K562 (cell line): ENCODE data around the gene MAML3. TPM values are rescaled to one million over a fixed set of nuclear protein-coding genes. Genes with fewer than 3 reads are reported as not detected.

Experiments used
- ATAC-seq: fragments of 200-7000 bp; cut with Tn5 transposase; 3 replicates; pipeline ENCODE4 v1.9.1; 2020; ENCODE audit warnings: moderate library complexity
- BruUV-seq: library from RNA; stranded (reverse); fragments of 400-500 nt; replicated peaks from 2 replicates; lab custom pipeline; 2021; lab: Mats Ljungman, UMichigan
- CTCF ChIA-PET: fragments of 300-600 bp; formaldehyde crosslinking; extraction: SDS; loops from one replicate; lab custom pipeline; 2021; ENCODE audit warnings: low intra/inter-chr PET ratio; lab: Yijun Ruan, JAX
- POLR2A ChIA-PET: fragments of 300-600, 350-650 bp; sonication (Branson Sonifier 250); formaldehyde crosslinking; extraction: SDS; loops from one replicate; lab custom pipeline; 2021; ENCODE audit warnings: antibody characterized with exemption, inconsistent platforms; lab: Yijun Ruan, JAX
- DNase-seq, 4 experiments: peaks; one replicate each; pipeline versions ENCODE4 v3.0.0 to v3.0.0-alpha.2; 2011 to 2018; ENCODE audit warnings: low spot score in 3 of 4, mixed read lengths in 3 of 4; ENCODE audit errors: extremely low read depth in 1 of 4
- FAIRE-seq: peaks from 2 replicates; lab custom pipeline; 2011; peaks lifted over from hg19 to GRCh38; lab: Jason Lieb, UNC
- H2AFZ ChIP-seq: 2 replicates; pipeline ENCODE4 v1.6.0; 2011; ENCODE audit warnings: low read depth, low read length, control low read depth, inconsistent platforms
- H3K27ac ChIP-seq: fragments of 200-600 bp; 3 replicates; pipeline ENCODE4 v1.8.0; 2011; ENCODE audit warnings: low read depth, mild to moderate bottlenecking, control low read depth, inconsistent platforms, low read length, moderate library complexity, mixed read lengths; ENCODE audit errors: extremely low read depth
- H3K27me3 ChIP-seq, 2 experiments: fragments of 300-600 bp in 1 of 2; 2 replicates in 1 of 2; 3 replicates in 1 of 2; pipeline versions ENCODE4 v1.6.0 to v1.8.0; 2011; ENCODE audit warnings: inconsistent platforms in 2 of 2, low read length in 2 of 2, mild to moderate bottlenecking in 1 of 2, mixed read lengths in 1 of 2, moderate library complexity in 1 of 2; ENCODE audit not compliant: control insufficient read depth in 2 of 2, insufficient read depth in 2 of 2
- H3K36me3 ChIP-seq: fragments of 300-600 bp; 3 replicates; pipeline ENCODE4 v1.8.0; 2011; ENCODE audit warnings: mild to moderate bottlenecking, low read length, inconsistent platforms; ENCODE audit not compliant: control insufficient read depth, insufficient read depth
- H3K4me1 ChIP-seq, 2 experiments: fragments of 200-600 bp in 1 of 2; replicated peaks in 1 of 2; 2 replicates in 1 of 2; 3 replicates in 1 of 2; pipeline versions ENCODE4 v1.5.1 to v1.8.0; 2011; ENCODE audit warnings: inconsistent platforms in 2 of 2, low read length in 2 of 2, mild to moderate bottlenecking in 1 of 2, mixed read lengths in 1 of 2, moderate library complexity in 1 of 2; ENCODE audit not compliant: control insufficient read depth in 2 of 2, insufficient read depth in 2 of 2
- H3K4me2 ChIP-seq: 2 replicates; pipeline ENCODE4 v1.6.1; 2011; ENCODE audit warnings: low read length, control low read depth, inconsistent platforms, mixed read lengths; ENCODE audit not compliant: insufficient read depth
- H3K4me3 ChIP-seq: fragments of 200-600 bp; sonication (generic), shearing (Covaris generic); 2 replicates; pipeline ENCODE4 v1.5.1; 2016; ENCODE audit warnings: control low read depth, inconsistent platforms
- H3K79me2 ChIP-seq: fragments of 200-600 bp; 3 replicates; pipeline ENCODE4 v1.8.0; 2011; ENCODE audit warnings: low read length, inconsistent platforms; ENCODE audit not compliant: control insufficient read depth, insufficient read depth
- H3K9ac ChIP-seq, 2 experiments: 2 replicates each; pipeline versions ENCODE4 v1.6.0 to v1.6.1; 2011; ENCODE audit warnings: low read depth in 2 of 2, low read length in 2 of 2, control low read depth in 1 of 2, inconsistent platforms in 1 of 2, mild to moderate bottlenecking in 1 of 2, mixed read lengths in 1 of 2; ENCODE audit not compliant: insufficient read depth in 1 of 2
- H3K9me1 ChIP-seq: one replicate; pipeline ENCODE4 v1.6.0; 2011; ENCODE audit warnings: inconsistent platforms, mild to moderate bottlenecking, low read length, moderate library complexity; ENCODE audit not compliant: control insufficient read depth, insufficient read depth
- H3K9me3 ChIP-seq: replicated peaks from 2 replicates; pipeline ENCODE4 v1.5.1; 2011; ENCODE audit warnings: low read depth, low read length, inconsistent platforms; ENCODE audit not compliant: control insufficient read depth, insufficient read depth
- H4K20me1 ChIP-seq: replicated peaks from 2 replicates; pipeline ENCODE4 v1.6.1; 2011; ENCODE audit warnings: low read length, inconsistent platforms, mixed read lengths; ENCODE audit not compliant: control insufficient read depth, insufficient read depth
- ARID3B ChIP-seq: fragments of 250-450 bp; sonication (Bioruptor Pico); IDR thresholded peaks from 2 replicates; pipeline ENCODE4 v1.4.0; 2020; ENCODE audit warnings: borderline replicate concordance
- BCL6 ChIP-seq: fragments of 250-450 bp; sonication (Bioruptor Pico); IDR thresholded peaks from 2 replicates; pipeline ENCODE4 v1.4.0; 2020
- COPS2 ChIP-seq: fragments of 450-650 bp; conservative IDR thresholded peaks from 2 replicates; pipeline ENCODE4 v1.6.1; 2016; ENCODE audit warnings: mild to moderate bottlenecking, moderate library complexity
- FOXK2 ChIP-seq, 2 experiments: fragments of 450-650 bp; IDR thresholded peaks in 1 of 2; conservative IDR thresholded peaks in 1 of 2; 2 replicates each; pipeline ENCODE4 v1.6.1; 2016; ENCODE audit warnings: low read depth in 2 of 2, mild to moderate bottlenecking in 1 of 2
- NR2F6 ChIP-seq: fragments of 450-650 bp; formaldehyde crosslinking; IDR thresholded peaks from 2 replicates; pipeline ENCODE4 v1.4.0; 2020; ENCODE audit warnings: mild to moderate bottlenecking
- PCBP1 ChIP-seq: fragments of 200-400 bp; formaldehyde crosslinking; IDR thresholded peaks from 2 replicates; pipeline ENCODE4 v1.6.1; 2018; ENCODE audit warnings: mild to moderate bottlenecking, low read depth, low read length; ENCODE audit not compliant: poor library complexity, severe bottlenecking
- SAFB2 ChIP-seq: fragments of 200-400 bp; formaldehyde crosslinking; IDR thresholded peaks from 2 replicates; pipeline ENCODE4 v1.6.1; 2018; ENCODE audit warnings: borderline replicate concordance, low read length, low read depth, moderate library complexity; ENCODE audit not compliant: severe bottlenecking
- UBTF ChIP-seq, 2 experiments: IDR thresholded peaks; 2 replicates each; pipeline ENCODE4 v1.6.1; 2012; ENCODE audit warnings: improper control_type of control experiment in 2 of 2, low read depth in 2 of 2, low read length in 2 of 2, borderline replicate concordance in 1 of 2
- ZNF79 ChIP-seq: fragments of 250-450 bp; sonication (Bioruptor Pico); IDR thresholded peaks from 2 replicates; pipeline ENCODE4 v1.4.0; 2020; ENCODE audit warnings: low read depth, mild to moderate bottlenecking, moderate library complexity
- WGBS: fragments of 100-300 bp; shearing (Covaris generic); methylation state at CpG from one replicate; pipeline ENCODE4 v1.1.6; 2016; ENCODE audit warnings: low coverage, mixed read lengths; ENCODE audit not compliant: insufficient coverage; ENCODE audit errors: missing lambda C conversion rate; 5-methylcytosine and 5-hydroxymethylcytosine counted together
- in situ Hi-C: fragments of 300-500 bp; cut with MboI; formaldehyde crosslinking; loops from 4 replicates; pipeline ENCODE4 v1.15.0; 2018; ENCODE audit warnings: inconsistent platforms, mixed read lengths
- intact Hi-C: fragments of 100-400 bp; cut with micrococcal nuclease; formaldehyde crosslinking; loops from 2 replicates; pipeline ENCODE4 v1.14.2; 2022
- polyA plus RNA-seq, 8 experiments: library from polyadenylated mRNA; depleted of rRNA in 4 of 8; stranded (reverse) in 5 of 8; unstranded in 3 of 8; fragments of >200 nt; fragmentation: Nextera tagmentation in 2 of 8; fragmentation: Illumina TruSeq in 1 of 8; extraction: Ambion mirVana in 2 of 8; extraction: Trizol in 1 of 8; gene quantifications; 2 replicates each; pipeline versions ENCODE4 v1.2.1 to v1.2.3, GENCODE V29; 2011 to 2014; ENCODE audit warnings: inconsistent platforms in 1 of 8, missing spikeins in 1 of 8
- total RNA-seq, 7 experiments: library from RNA; depleted of rRNA in 6 of 7; stranded (reverse); fragments of >200 nt in 6 of 7; fragmentation: Illumina TruSeq in 2 of 7; extraction: Trizol in 2 of 7; gene quantifications; 2 replicates each; pipeline versions ENCODE4 v1.2.1 to v1.2.3, GENCODE V29; 2011 to 2021; ENCODE audit warnings: low replicate concordance in 1 of 7
- TF ChIP-seq, protein P1 (sequence below), 2 experiments: fragments of 450-650 bp; formaldehyde crosslinking in 1 of 2; IDR thresholded peaks; 2 replicates each; pipeline versions ENCODE4 v1.4.0 to v1.6.1; 2014 to 2020; ENCODE audit warnings: mild to moderate bottlenecking in 2 of 2, borderline replicate concordance in 1 of 2, low read depth in 1 of 2

MAML3 gene
- total and polyA plus RNA-seq, 9 of the 15 experiments (the other 6 are each of a cell fraction or from before 2014, with no cell fraction given): 0.01 to 0.55 (median 0.25) TPM

- Histone ChIP-seq H3K9ac (no peak overlapping the region), H3K27me3 (peaks cover 12 to 14% of the 10 kb centered on the region in 2 experiments), H3K27ac (no peak overlapping the region), H3K4me3 (no peak overlapping the region), H3K79me2 (no peaks in the 10 kb centered on the region), H2AFZ (no peak overlapping the region), H3K4me1 (no peaks in the 10 kb centered on the region), H3K9me1 (no peaks in the 10 kb centered on the region), H3K4me2 (no peak overlapping the region), H3K36me3 (no peaks in the 10 kb centered on the region), H3K9me3 (no peaks in the 10 kb centered on the region), H4K20me1 (no peaks in the 10 kb centered on the region)
- in situ Hi-C loops: no loop called here
- ATAC-seq (no peak), FAIRE-seq (no peak), DNase-seq (no peak)
- CTCF ChIA-PET: no interaction called here
- intact Hi-C loops: no loop called here
- 0% methylated on average over 4 of the region's 4 CpGs for WGBS
- POLR2A ChIA-PET: no interaction called here
- no TSS peak for BruUV-seq
- TF ChIP-seq PCBP1: no peak
- no peak for TF ChIP-seq SAFB2
- TF ChIP-seq BCL6 (CRISPR knock-in tag): no peak
- no peak for TF ChIP-seq UBTF (IDR thresholded peaks at IDR 0.05; ENCODE audit: borderline replicate concordance in 1 of 2, low read depth in 2 of 2, low read length in 2 of 2)
- no peak for TF ChIP-seq ARID3B (CRISPR knock-in tag)
- TF ChIP-seq, protein P1, sequence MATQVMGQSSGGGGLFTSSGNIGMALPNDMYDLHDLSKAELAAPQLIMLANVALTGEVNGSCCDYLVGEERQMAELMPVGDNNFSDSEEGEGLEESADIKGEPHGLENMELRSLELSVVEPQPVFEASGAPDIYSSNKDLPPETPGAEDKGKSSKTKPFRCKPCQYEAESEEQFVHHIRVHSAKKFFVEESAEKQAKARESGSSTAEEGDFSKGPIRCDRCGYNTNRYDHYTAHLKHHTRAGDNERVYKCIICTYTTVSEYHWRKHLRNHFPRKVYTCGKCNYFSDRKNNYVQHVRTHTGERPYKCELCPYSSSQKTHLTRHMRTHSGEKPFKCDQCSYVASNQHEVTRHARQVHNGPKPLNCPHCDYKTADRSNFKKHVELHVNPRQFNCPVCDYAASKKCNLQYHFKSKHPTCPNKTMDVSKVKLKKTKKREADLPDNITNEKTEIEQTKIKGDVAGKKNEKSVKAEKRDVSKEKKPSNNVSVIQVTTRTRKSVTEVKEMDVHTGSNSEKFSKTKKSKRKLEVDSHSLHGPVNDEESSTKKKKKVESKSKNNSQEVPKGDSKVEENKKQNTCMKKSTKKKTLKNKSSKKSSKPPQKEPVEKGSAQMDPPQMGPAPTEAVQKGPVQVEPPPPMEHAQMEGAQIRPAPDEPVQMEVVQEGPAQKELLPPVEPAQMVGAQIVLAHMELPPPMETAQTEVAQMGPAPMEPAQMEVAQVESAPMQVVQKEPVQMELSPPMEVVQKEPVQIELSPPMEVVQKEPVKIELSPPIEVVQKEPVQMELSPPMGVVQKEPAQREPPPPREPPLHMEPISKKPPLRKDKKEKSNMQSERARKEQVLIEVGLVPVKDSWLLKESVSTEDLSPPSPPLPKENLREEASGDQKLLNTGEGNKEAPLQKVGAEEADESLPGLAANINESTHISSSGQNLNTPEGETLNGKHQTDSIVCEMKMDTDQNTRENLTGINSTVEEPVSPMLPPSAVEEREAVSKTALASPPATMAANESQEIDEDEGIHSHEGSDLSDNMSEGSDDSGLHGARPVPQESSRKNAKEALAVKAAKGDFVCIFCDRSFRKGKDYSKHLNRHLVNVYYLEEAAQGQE (IDR thresholded peaks at IDR 0.05; ENCODE audit: borderline replicate concordance): no peak
- TF ChIP-seq, protein P1 (CRISPR knock-in tag; IDR thresholded peaks at IDR 0.05; ENCODE audit: low read depth): no peak
- no peak for TF ChIP-seq COPS2
- TF ChIP-seq NR2F6: no peak
- TF ChIP-seq ZNF79: no peak
- TF ChIP-seq FOXK2 (conservative IDR thresholded peaks at IDR 0.05 in 1 of 2, IDR thresholded peaks at IDR 0.05 in 1 of 2; ENCODE audit: low read depth in 2 of 2): no peak
Measured at GRCh38 chr4:139887376-139887802, 266.6 kb downstream of the MAML3 start.
